Measurements from ENCODE around the gene FBXW5. TPM values are rescaled to one million over a fixed set of nuclear protein-coding genes. Genes with fewer than 3 reads are reported as not detected.

FBXW5 gene
- total RNA-seq (95.6 and 97.3 TPM in 2 replicates), polyA plus RNA-seq (151 and 209 TPM in 2 replicates), polyA minus RNA-seq (71.4 and 98.0 TPM in 2 replicates), Bru-seq, nascent RNA (percentile 55 among the genes with signal in this experiment), BruChase-seq, experiment 1, labeled RNA remaining after a 6-hour chase (percentile 89 among the genes with signal in this experiment), BruChase-seq, experiment 2, labeled RNA remaining after a 2-hour chase (percentile 77 among the genes with signal in this experiment)
- 45.3 and 70.5 TPM in 2 replicates for polyA plus RNA-seq (2011; cell fraction: cytosol; rRNA removed)
- 141 and 147 TPM in 2 replicates for polyA plus RNA-seq (2011; cell fraction: nucleus; rRNA removed)
- polyA plus RNA-seq (2012) = 49.5 and 69.6 TPM in 2 replicates
- polyA minus RNA-seq (2011; cell fraction: cytosol; rRNA and poly(A)+ RNA removed) = 157 TPM
- polyA minus RNA-seq (2011; cell fraction: nucleus; rRNA and poly(A)+ RNA removed) = 30.7 and 57.3 TPM in 2 replicates
- long read RNA-seq, transcript FBXW5-206 (8 exons, 2,392 nt) = minor isoform, 5 of 512 reads
- long read RNA-seq, transcript FBXW5-201 (9 exons, 2,274 nt) = major isoform, 269 of 512 reads
- long read RNA-seq, partial matches to known transcripts = 122 of 512 reads
- long read RNA-seq, other reads (novel, unspliced or antisense) = 116 of 512 reads

GRCh38 chr9:136944519-136945332 lies at the start of gene FBXW5, which contains the start of gene C8G:
Gene FBXW5 (minus strand): TSS chr9:136944738. CDS start chr9:136944083, 655 bp downstream.
Gene C8G (plus strand): TSS chr9:136945243. CDS start chr9:136945321, 78 bp downstream.
- ChIA-PET POLR2A (no interaction called here), CTCF (interaction anchor here (0.7 to 1.5 kb wide), 7 partner anchors 48 to 138 kb away, joined by 3 to 7 read pairs (median 3); partner anchors contain the start of genes AJM1 and PAXX)
- H3K9me1 ChIP-seq (replicated peaks; ENCODE audit: control insufficient read depth, extremely low read depth, insufficient read depth, low read length) = no peaks in the 10 kb centered on the region
- dilution Hi-C loops (cut with MboI; ENCODE audit: extremely low pct_ligation_motif_present, low sequenced_read_pairs) = loop anchor here (25.0 kb wide), 1 partner anchor 132 kb away; the partner anchor contains the start of gene RABL6
- H3K4me2 ChIP-seq (ENCODE audit: insufficient read depth, low read length) = peak within 1 kb of the TSS; percentile 32
- no peaks in the 10 kb centered on the region for H4K20me1 ChIP-seq (replicated peaks; ENCODE audit: control insufficient read depth, extremely low read depth, insufficient read depth, low read length)
- no peak within 1 kb of the TSS for H2AFZ ChIP-seq (ENCODE audit: low read depth, low read length)
- H3K27ac ChIP-seq (ENCODE audit: insufficient read depth, low read depth, low read length) = peak within 1 kb of the TSS; percentile 64
- peaks cover 2 to 25% of the 10 kb centered on the region in 2 experiments for H3K36me3 ChIP-seq (ENCODE audit: control insufficient read depth in 2 of 2, extremely low read depth in 1 of 2, insufficient read depth in 2 of 2, low read length in 2 of 2)
- TF ChIP-seq MAX (IDR thresholded peaks at IDR 0.05; ENCODE audit: insufficient read depth, insufficient read length) (peak; percentile 31), POLR2AphosphoS5 (IDR thresholded peaks at IDR 0.05; ENCODE audit: insufficient read depth, low read depth, low read length) (peak; percentile 97), CTCF (IDR thresholded peaks at IDR 0.05; ENCODE audit: extremely low read depth in 1 of 2, insufficient read depth in 1 of 2, low read depth in 1 of 2, low read length in 2 of 2) (peak; percentile 99), EZH2 (IDR thresholded peaks at IDR 0.05; ENCODE audit: borderline replicate concordance, low read depth, low read length, severe bottlenecking) (no peak), POLR2A (IDR thresholded peaks at IDR 0.05; ENCODE audit: low read depth, low read length) (peak; percentile 25)
- no TSS peak for BruUV-seq (replicated peaks)
- peak within 1 kb of the TSS; percentile 36 to 95 (median 60) for H3K4me3 ChIP-seq (replicated peaks in 1 of 3; ENCODE audit: insufficient read depth in 1 of 3, low read depth in 1 of 3, low read length in 3 of 3)
- peak within 1 kb of the TSS; percentile 70 for H3K9ac ChIP-seq (replicated peaks; ENCODE audit: extremely low read depth, insufficient read depth, low read length)
- intact Hi-C loops (cut with micrococcal nuclease) = loop anchor here (1.0 to 5.0 kb wide), 5 partner anchors 48 to 157 kb away; partner anchors contain the start of genes PAXX, PHPT1, RABL6 and TRAF2
- DNase-seq (ENCODE audit: low read depth, low spot score) (peak; percentile 92), FAIRE-seq (peak; percentile 89)
- H3K79me2 ChIP-seq (ENCODE audit: control insufficient read depth, insufficient read depth, low read length) = peaks cover 26% of the 10 kb centered on the region
- no peaks in the 10 kb centered on the region for H3K9me3 ChIP-seq (replicated peaks; ENCODE audit: control insufficient read depth, insufficient read depth, low read length)
- H3K4me1 ChIP-seq (ENCODE audit: control insufficient read depth, extremely low read depth, insufficient read depth, low read length) = no peaks in the 10 kb centered on the region
- H3K27me3 ChIP-seq (ENCODE audit: control insufficient read depth in 2 of 2, insufficient read depth in 2 of 2, low read length in 2 of 2) = no peaks in the 10 kb centered on the region

Measured in endothelial cell of umbilical vein (primary cell).